WTC11 (cell line): ENCODE results near the gene TRIM38. TPM values are rescaled to one million over a fixed set of nuclear protein-coding genes. Genes with fewer than 3 reads are reported as not detected.

Source experiments
- ATF1 ChIP-seq: sonication (generic); formaldehyde crosslinking; IDR thresholded peaks from 2 replicates; pipeline ENCODE4 v1.8.1; 2023; ENCODE audit warnings: mild to moderate bottlenecking, moderate library complexity, missing genetic modification reagents
- FOXP1 ChIP-seq: sonication (generic); formaldehyde crosslinking; IDR thresholded peaks from 2 replicates; pipeline ENCODE4 v1.8.0; 2022; ENCODE audit warnings: missing genetic modification reagents, mild to moderate bottlenecking, moderate library complexity, borderline replicate concordance
- IRF2 ChIP-seq: sonication (generic); formaldehyde crosslinking; IDR thresholded peaks from 2 replicates; pipeline ENCODE4 v1.8.0; 2022; ENCODE audit warnings: low read depth, missing genetic modification reagents, borderline replicate concordance
- NFE2L1 ChIP-seq: sonication (generic); formaldehyde crosslinking; IDR thresholded peaks from 2 replicates; pipeline ENCODE4 v1.8.1; 2023; ENCODE audit warnings: missing genetic modification reagents
- NFYB ChIP-seq: sonication (generic); formaldehyde crosslinking; conservative IDR thresholded peaks from 2 replicates; pipeline ENCODE4 v1.8.0; 2022; ENCODE audit warnings: low read depth, missing genetic modification reagents
- PRRX2 ChIP-seq: fragments of 250-450 bp; sonication (Bioruptor Pico); IDR thresholded peaks from 2 replicates; pipeline ENCODE4 v1.8.0; 2021; ENCODE audit warnings: mild to moderate bottlenecking
- SP1 ChIP-seq: sonication (generic); formaldehyde crosslinking; conservative IDR thresholded peaks from 2 replicates; pipeline ENCODE4 v1.8.1; 2022; ENCODE audit warnings: missing genetic modification reagents
- ZNF396 ChIP-seq: fragments of 250-450 bp; sonication (Bioruptor Pico); IDR thresholded peaks from 2 replicates; pipeline ENCODE4 v1.8.0; 2021; ENCODE audit warnings: mild to moderate bottlenecking, moderate library complexity, borderline replicate concordance
- total RNA-seq: library from RNA; stranded (reverse); gene quantifications from 3 replicates; pipeline ENCODE4 v1.2.3, GENCODE V29; 2021
- TF ChIP-seq, protein P1 (sequence below): sonication (generic); formaldehyde crosslinking; IDR thresholded peaks from 2 replicates; pipeline ENCODE4 v1.8.0; 2023; ENCODE audit warnings: mild to moderate bottlenecking, missing genetic modification reagents
- TF ChIP-seq, protein P2 (sequence below): sonication (generic); formaldehyde crosslinking; IDR thresholded peaks from 2 replicates; pipeline ENCODE4 v1.8.1; 2023; ENCODE audit warnings: mild to moderate bottlenecking, moderate library complexity, missing genetic modification reagents
- TF ChIP-seq, protein P3 (sequence below): sonication (generic); formaldehyde crosslinking; IDR thresholded peaks from 2 replicates; pipeline ENCODE4 v1.8.1; 2023; ENCODE audit warnings: mild to moderate bottlenecking, missing genetic modification reagents, borderline replicate concordance
- TF ChIP-seq, protein P4 (sequence below): sonication (generic); formaldehyde crosslinking; IDR thresholded peaks from 2 replicates; pipeline ENCODE4 v1.8.0; 2022; ENCODE audit warnings: mild to moderate bottlenecking, missing genetic modification reagents
- TF ChIP-seq, protein P5 (sequence below): sonication (generic); formaldehyde crosslinking; IDR thresholded peaks from 2 replicates; pipeline ENCODE4 v1.8.1; 2023; ENCODE audit warnings: mild to moderate bottlenecking, missing genetic modification reagents
- TF ChIP-seq, protein P6 (sequence below): fragments of 200-600 bp; IDR thresholded peaks from 2 replicates; pipeline ENCODE4 v1.8.0; 2022; ENCODE audit warnings: antibody characterized with exemption
- TF ChIP-seq, protein P7 (sequence below): fragments of 250-450 bp; sonication (Bioruptor Pico); IDR thresholded peaks from 2 replicates; pipeline ENCODE4 v1.8.0; 2021; ENCODE audit warnings: mild to moderate bottlenecking
- TF ChIP-seq, protein P8 (sequence below): sonication (generic); formaldehyde crosslinking; IDR thresholded peaks from 2 replicates; pipeline ENCODE4 v1.8.1; 2022; ENCODE audit warnings: low read depth, mild to moderate bottlenecking, moderate library complexity, missing genetic modification reagents, borderline replicate concordance
- TF ChIP-seq, protein P9 (sequence below): sonication (generic); formaldehyde crosslinking; IDR thresholded peaks from 2 replicates; pipeline ENCODE4 v1.8.1; 2023; ENCODE audit warnings: mild to moderate bottlenecking, missing genetic modification reagents, moderate library complexity

TRIM38 gene
- total RNA-seq, 1 experiment from 2014 or later: 1.6 TPM

DNA sequence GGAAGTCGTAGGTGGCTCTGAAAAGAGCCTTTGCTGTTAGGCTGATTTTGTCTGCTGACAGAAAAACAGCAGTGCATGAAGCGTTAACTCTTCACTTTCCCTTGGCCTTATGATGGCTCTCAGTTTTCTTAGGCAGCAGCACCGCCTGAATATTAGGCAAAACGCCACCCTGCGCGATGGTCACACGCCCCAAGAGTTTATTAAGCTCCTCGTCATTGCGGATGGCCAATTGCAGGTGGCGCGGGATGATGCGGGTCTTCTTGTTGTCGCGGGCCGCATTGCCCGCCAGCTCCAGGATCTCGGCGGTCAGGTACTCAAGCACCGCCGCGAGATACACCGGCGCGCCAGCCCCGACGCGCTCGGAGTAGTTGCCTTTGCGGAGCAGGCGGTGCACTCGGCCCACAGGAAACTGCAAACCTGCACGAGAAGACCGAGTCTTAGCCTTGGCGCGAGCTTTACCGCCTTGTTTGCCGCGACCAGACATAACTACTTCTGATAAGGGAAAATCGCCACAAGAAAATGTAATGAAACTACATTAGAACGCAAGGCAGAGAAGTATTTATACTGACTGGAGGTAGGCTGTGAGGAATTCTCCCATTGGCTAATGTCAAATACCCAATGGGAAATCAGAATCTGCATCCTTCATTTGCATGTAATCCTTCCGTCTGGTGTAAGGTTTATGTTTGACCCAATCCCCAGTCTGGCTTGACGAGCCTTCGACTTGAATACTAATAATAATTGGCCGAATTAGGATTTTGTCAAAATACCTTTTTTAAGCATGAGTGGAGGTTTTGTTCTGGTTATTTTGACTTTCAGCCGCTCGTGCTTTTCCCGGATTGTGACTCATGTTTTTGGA is 70.7 kb downstream of the TRIM38 start (continued):
- TF ChIP-seq, protein P1, sequence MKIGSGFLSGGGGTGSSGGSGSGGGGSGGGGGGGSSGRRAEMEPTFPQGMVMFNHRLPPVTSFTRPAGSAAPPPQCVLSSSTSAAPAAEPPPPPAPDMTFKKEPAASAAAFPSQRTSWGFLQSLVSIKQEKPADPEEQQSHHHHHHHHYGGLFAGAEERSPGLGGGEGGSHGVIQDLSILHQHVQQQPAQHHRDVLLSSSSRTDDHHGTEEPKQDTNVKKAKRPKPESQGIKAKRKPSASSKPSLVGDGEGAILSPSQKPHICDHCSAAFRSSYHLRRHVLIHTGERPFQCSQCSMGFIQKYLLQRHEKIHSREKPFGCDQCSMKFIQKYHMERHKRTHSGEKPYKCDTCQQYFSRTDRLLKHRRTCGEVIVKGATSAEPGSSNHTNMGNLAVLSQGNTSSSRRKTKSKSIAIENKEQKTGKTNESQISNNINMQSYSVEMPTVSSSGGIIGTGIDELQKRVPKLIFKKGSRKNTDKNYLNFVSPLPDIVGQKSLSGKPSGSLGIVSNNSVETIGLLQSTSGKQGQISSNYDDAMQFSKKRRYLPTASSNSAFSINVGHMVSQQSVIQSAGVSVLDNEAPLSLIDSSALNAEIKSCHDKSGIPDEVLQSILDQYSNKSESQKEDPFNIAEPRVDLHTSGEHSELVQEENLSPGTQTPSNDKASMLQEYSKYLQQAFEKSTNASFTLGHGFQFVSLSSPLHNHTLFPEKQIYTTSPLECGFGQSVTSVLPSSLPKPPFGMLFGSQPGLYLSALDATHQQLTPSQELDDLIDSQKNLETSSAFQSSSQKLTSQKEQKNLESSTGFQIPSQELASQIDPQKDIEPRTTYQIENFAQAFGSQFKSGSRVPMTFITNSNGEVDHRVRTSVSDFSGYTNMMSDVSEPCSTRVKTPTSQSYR: no peak
- TF ChIP-seq, protein P2, sequence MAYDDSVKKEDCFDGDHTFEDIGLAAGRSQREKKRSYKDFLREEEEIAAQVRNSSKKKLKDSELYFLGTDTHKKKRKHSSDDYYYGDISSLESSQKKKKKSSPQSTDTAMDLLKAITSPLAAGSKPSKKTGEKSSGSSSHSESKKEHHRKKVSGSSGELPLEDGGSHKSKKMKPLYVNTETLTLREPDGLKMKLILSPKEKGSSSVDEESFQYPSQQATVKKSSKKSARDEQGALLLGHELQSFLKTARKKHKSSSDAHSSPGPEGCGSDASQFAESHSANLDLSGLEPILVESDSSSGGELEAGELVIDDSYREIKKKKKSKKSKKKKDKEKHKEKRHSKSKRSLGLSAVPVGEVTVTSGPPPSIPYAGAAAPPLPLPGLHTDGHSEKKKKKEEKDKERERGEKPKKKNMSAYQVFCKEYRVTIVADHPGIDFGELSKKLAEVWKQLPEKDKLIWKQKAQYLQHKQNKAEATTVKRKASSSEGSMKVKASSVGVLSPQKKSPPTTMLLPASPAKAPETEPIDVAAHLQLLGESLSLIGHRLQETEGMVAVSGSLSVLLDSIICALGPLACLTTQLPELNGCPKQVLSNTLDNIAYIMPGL (CRISPR knock-in tag): peak; percentile 90
- peak; percentile 92 for TF ChIP-seq FOXP1 (CRISPR knock-in tag)
- no peak for TF ChIP-seq ZNF396
- TF ChIP-seq, protein P3, sequence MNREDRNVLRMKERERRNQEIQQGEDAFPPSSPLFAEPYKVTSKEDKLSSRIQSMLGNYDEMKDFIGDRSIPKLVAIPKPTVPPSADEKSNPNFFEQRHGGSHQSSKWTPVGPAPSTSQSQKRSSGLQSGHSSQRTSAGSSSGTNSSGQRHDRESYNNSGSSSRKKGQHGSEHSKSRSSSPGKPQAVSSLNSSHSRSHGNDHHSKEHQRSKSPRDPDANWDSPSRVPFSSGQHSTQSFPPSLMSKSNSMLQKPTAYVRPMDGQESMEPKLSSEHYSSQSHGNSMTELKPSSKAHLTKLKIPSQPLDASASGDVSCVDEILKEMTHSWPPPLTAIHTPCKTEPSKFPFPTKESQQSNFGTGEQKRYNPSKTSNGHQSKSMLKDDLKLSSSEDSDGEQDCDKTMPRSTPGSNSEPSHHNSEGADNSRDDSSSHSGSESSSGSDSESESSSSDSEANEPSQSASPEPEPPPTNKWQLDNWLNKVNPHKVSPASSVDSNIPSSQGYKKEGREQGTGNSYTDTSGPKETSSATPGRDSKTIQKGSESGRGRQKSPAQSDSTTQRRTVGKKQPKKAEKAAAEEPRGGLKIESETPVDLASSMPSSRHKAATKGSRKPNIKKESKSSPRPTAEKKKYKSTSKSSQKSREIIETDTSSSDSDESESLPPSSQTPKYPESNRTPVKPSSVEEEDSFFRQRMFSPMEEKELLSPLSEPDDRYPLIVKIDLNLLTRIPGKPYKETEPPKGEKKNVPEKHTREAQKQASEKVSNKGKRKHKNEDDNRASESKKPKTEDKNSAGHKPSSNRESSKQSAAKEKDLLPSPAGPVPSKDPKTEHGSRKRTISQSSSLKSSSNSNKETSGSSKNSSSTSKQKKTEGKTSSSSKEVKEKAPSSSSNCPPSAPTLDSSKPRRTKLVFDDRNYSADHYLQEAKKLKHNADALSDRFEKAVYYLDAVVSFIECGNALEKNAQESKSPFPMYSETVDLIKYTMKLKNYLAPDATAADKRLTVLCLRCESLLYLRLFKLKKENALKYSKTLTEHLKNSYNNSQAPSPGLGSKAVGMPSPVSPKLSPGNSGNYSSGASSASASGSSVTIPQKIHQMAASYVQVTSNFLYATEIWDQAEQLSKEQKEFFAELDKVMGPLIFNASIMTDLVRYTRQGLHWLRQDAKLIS (CRISPR knock-in tag): no peak
- TF ChIP-seq, protein P4, sequence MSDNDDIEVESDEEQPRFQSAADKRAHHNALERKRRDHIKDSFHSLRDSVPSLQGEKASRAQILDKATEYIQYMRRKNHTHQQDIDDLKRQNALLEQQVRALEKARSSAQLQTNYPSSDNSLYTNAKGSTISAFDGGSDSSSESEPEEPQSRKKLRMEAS (CRISPR knock-in tag): 0 out of 2 replicates have a peak, but pooled peaks have one; percentile 13
- TF ChIP-seq NFYB: peak; percentile 73
- 0 out of 2 replicates have a peak, but pooled peaks have one; percentile 61 for TF ChIP-seq ATF1
- TF ChIP-seq NFE2L1 (CRISPR knock-in tag): peak; percentile 82; the same call in 1 of the 2 replicates
- peak; percentile 42 for TF ChIP-seq SP1 (CRISPR knock-in tag)
- TF ChIP-seq, protein P5, sequence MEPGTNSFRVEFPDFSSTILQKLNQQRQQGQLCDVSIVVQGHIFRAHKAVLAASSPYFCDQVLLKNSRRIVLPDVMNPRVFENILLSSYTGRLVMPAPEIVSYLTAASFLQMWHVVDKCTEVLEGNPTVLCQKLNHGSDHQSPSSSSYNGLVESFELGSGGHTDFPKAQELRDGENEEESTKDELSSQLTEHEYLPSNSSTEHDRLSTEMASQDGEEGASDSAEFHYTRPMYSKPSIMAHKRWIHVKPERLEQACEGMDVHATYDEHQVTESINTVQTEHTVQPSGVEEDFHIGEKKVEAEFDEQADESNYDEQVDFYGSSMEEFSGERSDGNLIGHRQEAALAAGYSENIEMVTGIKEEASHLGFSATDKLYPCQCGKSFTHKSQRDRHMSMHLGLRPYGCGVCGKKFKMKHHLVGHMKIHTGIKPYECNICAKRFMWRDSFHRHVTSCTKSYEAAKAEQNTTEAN (CRISPR knock-in tag): peak; percentile 69; the same call in 1 of the 2 replicates
- TF ChIP-seq, protein P6, sequence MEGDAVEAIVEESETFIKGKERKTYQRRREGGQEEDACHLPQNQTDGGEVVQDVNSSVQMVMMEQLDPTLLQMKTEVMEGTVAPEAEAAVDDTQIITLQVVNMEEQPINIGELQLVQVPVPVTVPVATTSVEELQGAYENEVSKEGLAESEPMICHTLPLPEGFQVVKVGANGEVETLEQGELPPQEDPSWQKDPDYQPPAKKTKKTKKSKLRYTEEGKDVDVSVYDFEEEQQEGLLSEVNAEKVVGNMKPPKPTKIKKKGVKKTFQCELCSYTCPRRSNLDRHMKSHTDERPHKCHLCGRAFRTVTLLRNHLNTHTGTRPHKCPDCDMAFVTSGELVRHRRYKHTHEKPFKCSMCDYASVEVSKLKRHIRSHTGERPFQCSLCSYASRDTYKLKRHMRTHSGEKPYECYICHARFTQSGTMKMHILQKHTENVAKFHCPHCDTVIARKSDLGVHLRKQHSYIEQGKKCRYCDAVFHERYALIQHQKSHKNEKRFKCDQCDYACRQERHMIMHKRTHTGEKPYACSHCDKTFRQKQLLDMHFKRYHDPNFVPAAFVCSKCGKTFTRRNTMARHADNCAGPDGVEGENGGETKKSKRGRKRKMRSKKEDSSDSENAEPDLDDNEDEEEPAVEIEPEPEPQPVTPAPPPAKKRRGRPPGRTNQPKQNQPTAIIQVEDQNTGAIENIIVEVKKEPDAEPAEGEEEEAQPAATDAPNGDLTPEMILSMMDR: no peak
- TF ChIP-seq PRRX2 (CRISPR knock-in tag): 0 out of 2 replicates have a peak, but pooled peaks have one; percentile 21
- no peak for TF ChIP-seq IRF2 (CRISPR knock-in tag)
- TF ChIP-seq, protein P7, sequence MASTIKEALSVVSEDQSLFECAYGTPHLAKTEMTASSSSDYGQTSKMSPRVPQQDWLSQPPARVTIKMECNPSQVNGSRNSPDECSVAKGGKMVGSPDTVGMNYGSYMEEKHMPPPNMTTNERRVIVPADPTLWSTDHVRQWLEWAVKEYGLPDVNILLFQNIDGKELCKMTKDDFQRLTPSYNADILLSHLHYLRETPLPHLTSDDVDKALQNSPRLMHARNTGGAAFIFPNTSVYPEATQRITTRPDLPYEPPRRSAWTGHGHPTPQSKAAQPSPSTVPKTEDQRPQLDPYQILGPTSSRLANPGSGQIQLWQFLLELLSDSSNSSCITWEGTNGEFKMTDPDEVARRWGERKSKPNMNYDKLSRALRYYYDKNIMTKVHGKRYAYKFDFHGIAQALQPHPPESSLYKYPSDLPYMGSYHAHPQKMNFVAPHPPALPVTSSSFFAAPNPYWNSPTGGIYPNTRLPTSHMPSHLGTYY: peak; percentile 43; the same call in 1 of the 2 replicates
- TF ChIP-seq, protein P8, sequence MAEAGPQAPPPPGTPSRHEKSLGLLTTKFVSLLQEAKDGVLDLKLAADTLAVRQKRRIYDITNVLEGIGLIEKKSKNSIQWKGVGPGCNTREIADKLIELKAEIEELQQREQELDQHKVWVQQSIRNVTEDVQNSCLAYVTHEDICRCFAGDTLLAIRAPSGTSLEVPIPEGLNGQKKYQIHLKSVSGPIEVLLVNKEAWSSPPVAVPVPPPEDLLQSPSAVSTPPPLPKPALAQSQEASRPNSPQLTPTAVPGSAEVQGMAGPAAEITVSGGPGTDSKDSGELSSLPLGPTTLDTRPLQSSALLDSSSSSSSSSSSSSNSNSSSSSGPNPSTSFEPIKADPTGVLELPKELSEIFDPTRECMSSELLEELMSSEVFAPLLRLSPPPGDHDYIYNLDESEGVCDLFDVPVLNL (CRISPR knock-in tag): 0 out of 2 replicates have a peak, but pooled peaks have one; percentile 30
- TF ChIP-seq, protein P9, sequence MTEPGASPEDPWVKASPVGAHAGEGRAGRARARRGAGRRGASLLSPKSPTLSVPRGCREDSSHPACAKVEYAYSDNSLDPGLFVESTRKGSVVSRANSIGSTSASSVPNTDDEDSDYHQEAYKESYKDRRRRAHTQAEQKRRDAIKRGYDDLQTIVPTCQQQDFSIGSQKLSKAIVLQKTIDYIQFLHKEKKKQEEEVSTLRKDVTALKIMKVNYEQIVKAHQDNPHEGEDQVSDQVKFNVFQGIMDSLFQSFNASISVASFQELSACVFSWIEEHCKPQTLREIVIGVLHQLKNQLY (CRISPR knock-in tag): no peak
